ENCODE measurements around the gene NR1H4. TPM values are rescaled to one million over a fixed set of nuclear protein-coding genes. Genes with fewer than 3 reads are reported as not detected.

NR1H4 gene
- not detected in 2 replicates for total RNA-seq (2011; cell fraction: chromatin; rRNA removed; ENCODE audit: low replicate concordance)
- total RNA-seq (2011; cell fraction: nucleolus; rRNA removed), result not detected in 2 replicates
- not detected in 2 replicates for total RNA-seq (2011; cell fraction: nucleoplasm; rRNA removed)
- total RNA-seq (2014; rRNA removed) (not detected in 2 replicates), total RNA-seq (2014; rRNA removed; fragmentation: Illumina TruSeq; extraction: Trizol) (not detected in 2 replicates), total RNA-seq (2015; rRNA removed; fragmentation: Illumina TruSeq; extraction: Trizol) (not detected in 2 replicates), total RNA-seq (2021) (0.11 TPM in 1 of 2 replicates, not detected in the other), polyA plus RNA-seq (2011; rRNA removed) (not detected in 2 replicates), polyA plus RNA-seq (2014; fragmentation: Illumina TruSeq; extraction: Trizol) (not detected in 2 replicates), polyA plus RNA-seq (2014; fragmentation: Nextera tagmentation; extraction: Ambion mirVana) (under 1 TPM in 1 of 2 experiments, not detected in 1; 0.03 TPM), polyA plus RNA-seq (2014; rRNA removed) (not detected in 2 replicates), polyA minus RNA-seq (2011; rRNA and poly(A)+ RNA removed) (not detected in 2 replicates), Bru-seq, nascent RNA (percentile 6 among the genes with signal in this experiment), BruChase-seq, experiment 1, labeled RNA remaining after a 2-hour chase (percentile 8 among the genes with signal in this experiment), BruChase-seq, experiment 2, labeled RNA remaining after a 6-hour chase (percentile 6 among the genes with signal in this experiment)
- polyA plus RNA-seq (2011; cell fraction: cytosol; rRNA removed), result not detected in 2 replicates
- not detected in 2 replicates for polyA plus RNA-seq (2011; cell fraction: nucleus; rRNA removed)
- polyA plus RNA-seq (2012), result 0.10 TPM in 1 of 2 replicates, not detected in the other
- not detected in 2 replicates for polyA minus RNA-seq (2011; cell fraction: cytosol; rRNA and poly(A)+ RNA removed)
- polyA minus RNA-seq (2011; cell fraction: nucleus; rRNA and poly(A)+ RNA removed), result not detected in 2 replicates
- long read RNA-seq, experiment 1, result 0 reads
- long read RNA-seq, experiment 2, result 0 reads
- long read RNA-seq, experiment 3, result 0 reads

GRCh38 chr12:100473716-100474150 is at the start of gene NR1H4:
NR1H4 (plus strand) TSS chr12:100473866; CDS start chr12:100493324, 19,458 bp downstream.
- Histone ChIP-seq H3K4me3 (no peak within 1 kb of the TSS), H4K20me1 (replicated peaks; ENCODE audit: control insufficient read depth, insufficient read depth, low read length) (no peaks in the 10 kb centered on the region), H3K27me3 (ENCODE audit: control insufficient read depth in 2 of 2, insufficient read depth in 2 of 2, low read length in 2 of 2) (no peaks in the 10 kb centered on the region; a peak in 1 of 5 replicates), H3K4me2 (ENCODE audit: insufficient read depth, low read length) (no peak within 1 kb of the TSS), H3K4me1 (replicated peaks in 1 of 2; ENCODE audit: control insufficient read depth in 2 of 2, insufficient read depth in 2 of 2, low read length in 2 of 2) (no peaks in the 10 kb centered on the region), H2AFZ (ENCODE audit: low read depth, low read length) (no peak within 1 kb of the TSS), H3K36me3 (ENCODE audit: control insufficient read depth, insufficient read depth, low read length) (no peaks in the 10 kb centered on the region), H3K9ac (ENCODE audit: insufficient read depth in 1 of 2, low read depth in 2 of 2, low read length in 2 of 2) (no peak within 1 kb of the TSS), H3K9me1 (ENCODE audit: control insufficient read depth, insufficient read depth, low read length) (no peaks in the 10 kb centered on the region), H3K79me2 (ENCODE audit: control insufficient read depth, insufficient read depth, low read length) (no peaks in the 10 kb centered on the region), H3K9me3 (replicated peaks; ENCODE audit: control insufficient read depth, insufficient read depth, low read depth, low read length) (no peaks in the 10 kb centered on the region), H3K27ac (ENCODE audit: extremely low read depth, low read depth, low read length) (no peak within 1 kb of the TSS)
- CTCF ChIA-PET (ENCODE audit: low intra/inter-chr PET ratio), result no interaction called here
- intact Hi-C loops (cut with micrococcal nuclease), result no loop called here
- 0% methylated on average over 6 of the region's 6 CpGs for WGBS (ENCODE audit: insufficient coverage, low coverage, missing lambda C conversion rate)
- no peak for FAIRE-seq
- POLR2A ChIA-PET, result no interaction called here
- BruUV-seq (replicated peaks), result no TSS peak
- ATAC-seq, result no peak
- in situ Hi-C loops (cut with MboI), result no loop called here
- no peak for DNase-seq (ENCODE audit: extremely low read depth in 1 of 4, low spot score in 3 of 4)
- TF ChIP-seq FOXA1 (IDR thresholded peaks at IDR 0.05; ENCODE audit: borderline replicate concordance) (no peak), CEBPG (CRISPR knock-in tag; IDR thresholded peaks at IDR 0.05) (no peak), CEBPG (tag; conservative IDR thresholded peaks at IDR 0.05 in 1 of 2, IDR thresholded peaks at IDR 0.05 in 1 of 2) (no peak), ZNF644 (tag; IDR thresholded peaks at IDR 0.05; ENCODE audit: low read depth) (no peak), ARID3B (CRISPR knock-in tag; IDR thresholded peaks at IDR 0.05; ENCODE audit: borderline replicate concordance) (no peak), ATF6 (CRISPR knock-in tag; IDR thresholded peaks at IDR 0.05) (no peak), RBM15 (IDR thresholded peaks at IDR 0.05; ENCODE audit: insufficient read depth, low read length) (no peak), HOXB6 (CRISPR knock-in tag; IDR thresholded peaks at IDR 0.05; ENCODE audit: borderline replicate concordance) (no peak), POLR2G (IDR thresholded peaks at IDR 0.05; ENCODE audit: low read depth, low read length) (no peak), BRD9 (IDR thresholded peaks at IDR 0.05; ENCODE audit: low read depth, partially characterized antibody) (no peak), ATF7 (IDR thresholded peaks at IDR 0.05) (no peak), HDAC3 (IDR thresholded peaks at IDR 0.05; ENCODE audit: borderline replicate concordance, partially characterized antibody) (no peak), TEAD1 (CRISPR knock-in tag; IDR thresholded peaks at IDR 0.05) (no peak), ZBTB1 (CRISPR knock-in tag; IDR thresholded peaks at IDR 0.05; ENCODE audit: borderline replicate concordance, low read depth) (no peak), TFAP4 (CRISPR knock-in tag; IDR thresholded peaks at IDR 0.05; ENCODE audit: borderline replicate concordance) (no peak)

All from K562 (cell line).